Cerebellar cortex (tissue), 1 donor: ENCODE data around the gene THAP10.
"Not testable (repeated sequence)": the region's sequence is repeated elsewhere in the genome, so short reads cannot be mapped to it uniquely, and the experiment has no call there.

Experiments
- DNase-seq: peaks from one replicate; pipeline ENCODE4 v3.0.0-alpha.2; 2015; ENCODE audit warnings: low spot score

Gene THAP10

DNA sequence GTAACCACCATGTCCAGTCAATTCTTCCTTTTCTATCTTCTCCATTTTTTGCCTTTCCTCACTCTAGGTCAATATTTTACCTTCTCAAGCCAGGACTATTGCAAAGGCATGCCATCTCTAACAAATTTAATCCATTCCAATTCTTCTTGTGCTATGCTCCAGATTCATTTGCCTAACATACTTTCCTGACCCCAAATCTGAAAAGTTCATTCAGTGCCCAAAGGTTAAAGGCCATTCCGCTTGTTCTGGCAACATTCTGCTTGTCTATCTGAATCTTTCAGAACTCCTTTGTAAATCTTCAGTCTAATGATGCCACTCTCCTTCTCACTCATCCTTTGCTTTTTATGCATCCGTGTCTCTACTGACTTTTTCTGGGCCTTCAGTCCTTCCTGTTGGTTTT lies 15.6 kb downstream of the THAP10 start:
- no peak for DNase-seq

- DNase-seq = no peak
Observed at GRCh38 chr15:70876011-70876410, 16.2 kb downstream of the THAP10 start.

DNA sequence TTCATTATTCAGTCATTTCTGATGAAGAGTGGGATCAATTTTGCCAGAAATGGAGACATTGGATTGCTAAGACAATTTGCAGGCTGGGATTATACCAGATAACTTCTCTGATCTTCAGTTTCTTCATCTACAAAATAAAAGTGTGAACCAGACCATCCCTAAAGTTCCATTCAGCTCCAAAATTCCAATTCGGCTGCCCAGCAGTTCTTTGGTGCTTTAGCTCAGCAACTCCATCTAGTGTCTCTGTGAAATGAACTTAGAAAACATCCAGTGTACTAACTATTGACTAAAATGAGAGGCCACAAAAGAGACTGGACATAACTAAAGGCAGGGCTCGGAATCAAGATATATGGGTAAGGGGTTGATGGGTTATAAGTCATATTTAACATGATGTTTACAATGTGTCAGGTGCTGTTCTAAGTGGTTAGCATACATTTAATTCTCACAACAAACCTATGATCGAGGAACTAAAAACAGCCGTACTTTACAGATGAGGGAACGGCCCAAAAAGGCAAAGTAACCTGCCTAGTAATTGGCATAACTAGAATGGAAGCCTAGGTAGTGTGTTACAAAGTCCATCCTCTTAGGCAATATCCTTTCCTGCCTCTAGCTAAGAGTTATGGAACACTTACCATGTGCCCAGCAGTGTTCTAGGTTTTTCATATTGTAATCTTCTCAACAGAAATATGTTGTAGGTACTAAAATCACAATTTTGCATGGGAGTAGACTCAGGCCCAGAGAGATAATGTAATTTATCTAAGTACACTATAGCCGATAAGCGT lies 17.0 kb downstream of the THAP10 start:
- DNase-seq = peak; percentile 48

- no peak for DNase-seq
Observed at GRCh38 chr15:70873232-70874054, 18.8 kb downstream of the THAP10 start.

DNA sequence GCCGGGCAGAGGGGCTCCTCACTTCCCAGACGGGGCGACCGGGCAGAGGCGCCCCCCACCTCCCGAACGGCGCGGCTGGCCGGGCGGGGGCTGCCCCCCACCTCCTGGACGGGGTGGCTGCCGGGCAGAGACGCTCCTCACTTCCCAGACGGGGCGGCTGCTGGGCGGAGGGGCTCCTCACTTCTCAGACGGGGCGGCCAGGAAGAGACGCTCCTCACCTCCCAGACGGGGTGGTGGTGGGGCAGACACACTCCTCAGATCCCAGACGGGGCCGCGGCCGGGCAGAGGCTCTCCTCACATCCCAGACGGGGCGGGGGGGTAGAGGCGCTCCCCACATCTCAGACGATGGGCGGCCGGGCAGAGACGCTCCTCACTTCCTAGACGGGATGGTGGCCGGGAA lies 20.7 kb downstream of the THAP10 start:
- not testable (repeated sequence) for DNase-seq

GRCh38 chr15:70870051-70870450 lies 22.2 kb downstream of the THAP10 start:
- DNase-seq = no peak

- no peak for DNase-seq
Observed at GRCh38 chr15:70869346-70869745, 22.9 kb downstream of the THAP10 start.

GRCh38 chr15:70867911-70868467 lies 24.2 kb downstream of the THAP10 start:
- DNase-seq = no peak

GRCh38 chr15:70866982-70867641 lies 25.1 kb downstream of the THAP10 start:
- no peak for DNase-seq

- no peak for DNase-seq
Observed at GRCh38 chr15:70863450-70864218, 28.6 kb downstream of the THAP10 start.

DNA sequence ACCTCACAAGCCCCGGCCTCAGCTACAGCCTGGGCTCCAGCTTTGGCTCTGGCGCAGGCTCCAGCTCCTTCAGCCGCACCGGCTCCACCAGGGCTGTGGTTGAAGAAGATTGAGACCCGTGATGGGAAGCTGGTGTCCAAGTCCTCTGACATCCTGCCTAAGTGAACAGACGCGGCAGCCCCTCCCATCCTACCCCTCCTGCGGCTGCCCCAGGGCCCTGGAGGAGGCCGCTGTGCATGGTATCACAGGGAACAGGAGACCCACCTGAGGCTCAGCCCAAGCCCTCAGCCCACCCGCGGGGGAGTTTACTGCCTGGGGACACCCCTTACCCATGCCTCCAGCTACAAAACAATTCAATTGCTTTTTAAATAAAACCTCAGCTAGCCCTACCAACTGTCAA lies 32.2 kb downstream of the THAP10 start:
- DNase-seq = no peak

GRCh38 chr15:70859322-70859908 lies 32.8 kb downstream of the THAP10 start:
- DNase-seq = no peak

GRCh38 chr15:70858614-70859321 lies 33.5 kb downstream of the THAP10 start:
- not testable (repeated sequence) for DNase-seq

DNA sequence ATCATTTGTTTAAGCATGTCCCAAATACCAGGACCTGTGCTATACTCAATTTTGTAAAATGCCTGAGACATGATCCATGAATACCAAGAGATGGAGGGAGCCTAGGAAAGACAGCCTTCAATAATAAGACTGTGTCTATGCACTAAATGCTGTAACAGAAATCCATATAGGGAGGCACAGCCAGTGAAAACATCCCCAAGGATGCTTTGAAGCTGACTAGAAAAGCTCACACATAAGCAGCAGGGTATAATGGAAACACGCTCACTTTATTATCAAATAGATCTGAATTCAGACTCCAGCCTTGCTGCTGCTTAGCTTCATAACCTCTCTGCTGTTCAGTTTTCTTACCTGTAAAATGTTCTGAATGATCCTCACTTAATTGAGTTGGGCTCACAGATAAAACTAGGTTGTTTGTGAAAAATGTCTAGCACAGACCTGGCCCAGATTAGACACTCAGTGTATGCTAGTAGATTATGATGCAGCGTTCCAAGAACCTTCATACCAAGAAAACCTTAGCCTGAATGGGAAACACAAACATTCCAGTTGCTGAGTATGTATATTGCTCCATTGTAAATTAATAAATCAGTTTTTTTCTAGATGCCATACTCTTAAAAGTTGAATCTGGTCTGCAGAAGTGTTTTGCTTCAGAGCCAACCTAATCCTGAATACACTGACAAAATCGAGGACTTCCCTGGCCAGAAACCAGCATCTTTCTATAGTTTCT lies 34.5 kb downstream of the THAP10 start:
- no peak for DNase-seq

DNA sequence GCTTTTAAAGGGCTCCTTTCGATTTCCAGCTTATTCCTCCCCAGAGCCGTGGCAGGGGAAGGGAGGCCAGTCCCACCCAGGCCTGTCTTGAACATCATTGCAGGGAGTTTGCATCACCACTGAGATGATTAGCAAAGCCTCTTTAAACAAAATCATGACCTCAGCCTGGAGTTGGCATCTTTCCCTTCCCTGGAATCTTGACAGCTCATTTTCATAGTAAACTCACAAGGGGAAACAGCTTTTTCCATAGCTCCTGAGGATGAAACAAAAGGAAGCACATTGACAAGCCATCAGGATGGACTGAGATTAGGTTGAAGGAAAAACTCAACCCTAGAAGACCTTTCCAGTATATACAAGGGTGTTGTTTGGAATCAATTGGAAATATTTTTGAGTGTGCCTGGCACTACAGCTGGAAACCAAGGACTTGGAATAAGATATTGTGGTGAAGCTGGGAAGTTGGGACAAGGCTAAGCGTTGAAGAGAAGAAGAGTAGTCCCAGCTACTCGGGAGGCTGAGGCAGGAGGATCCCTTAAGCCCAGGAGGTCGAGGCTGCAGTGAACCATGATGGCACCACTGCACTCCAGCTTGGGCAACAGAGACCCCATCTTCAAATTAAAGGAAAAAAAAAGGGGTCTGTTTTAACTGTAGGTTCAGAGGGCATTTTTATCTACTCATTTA lies 35.2 kb downstream of the THAP10 start:
- DNase-seq = peak; percentile 13

DNA sequence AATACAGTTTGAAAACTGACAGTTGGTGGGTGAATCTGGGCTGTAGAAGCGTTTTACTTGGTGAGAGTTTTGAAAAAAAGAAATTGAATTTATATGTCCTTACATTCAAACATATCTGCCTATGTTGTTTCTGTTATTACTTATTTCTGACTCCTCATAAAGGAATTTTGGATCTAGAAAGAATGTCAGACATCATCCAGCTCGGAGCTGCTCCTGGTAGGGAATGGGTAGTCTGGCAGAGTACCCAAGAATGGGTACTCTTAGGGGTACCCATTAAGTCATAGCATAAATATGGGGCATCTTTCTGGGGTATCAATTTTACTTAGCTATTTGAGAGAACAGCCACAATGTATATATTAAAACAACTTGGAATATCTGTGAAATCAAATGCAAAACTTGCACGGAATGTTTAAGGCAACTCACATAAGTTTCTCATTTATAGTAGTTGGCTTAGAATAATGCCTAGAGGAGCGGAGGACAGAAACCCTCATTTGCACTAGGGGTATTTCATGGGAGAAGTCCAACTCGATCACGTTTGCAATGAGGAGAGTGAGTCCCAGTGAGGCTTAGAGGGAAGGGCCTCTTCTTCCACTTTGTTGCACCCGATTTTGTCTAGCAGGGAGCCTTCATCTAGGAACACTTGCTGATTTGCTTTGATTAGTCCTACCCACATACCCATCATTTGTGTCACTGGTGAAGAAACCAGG lies 35.9 kb downstream of the THAP10 start:
- DNase-seq = no peak

- DNase-seq = no peak
Observed at GRCh38 chr15:70855764-70856163, 36.5 kb downstream of the THAP10 start.

GRCh38 chr15:70854666-70854976 lies 37.6 kb downstream of the THAP10 start:
- DNase-seq = peak; percentile 61
